WTC11 (cell line): ENCODE data around the gene FERMT2.

Experiments
- CBFB ChIP-seq: sonication (generic); formaldehyde crosslinking; IDR thresholded peaks from 2 replicates; pipeline ENCODE4 v1.8.1; 2022; ENCODE audit warnings: mild to moderate bottlenecking, low read depth, missing genetic modification reagents
- CREB1 ChIP-seq: sonication (generic); formaldehyde crosslinking; IDR thresholded peaks from 2 replicates; pipeline ENCODE4 v1.8.0; 2023; ENCODE audit warnings: mild to moderate bottlenecking, missing genetic modification reagents
- TF ChIP-seq, protein P1 (sequence below): fragments of 200-600 bp; IDR thresholded peaks from 2 replicates; pipeline ENCODE4 v1.8.0; 2022; ENCODE audit warnings: antibody characterized with exemption

DNA sequence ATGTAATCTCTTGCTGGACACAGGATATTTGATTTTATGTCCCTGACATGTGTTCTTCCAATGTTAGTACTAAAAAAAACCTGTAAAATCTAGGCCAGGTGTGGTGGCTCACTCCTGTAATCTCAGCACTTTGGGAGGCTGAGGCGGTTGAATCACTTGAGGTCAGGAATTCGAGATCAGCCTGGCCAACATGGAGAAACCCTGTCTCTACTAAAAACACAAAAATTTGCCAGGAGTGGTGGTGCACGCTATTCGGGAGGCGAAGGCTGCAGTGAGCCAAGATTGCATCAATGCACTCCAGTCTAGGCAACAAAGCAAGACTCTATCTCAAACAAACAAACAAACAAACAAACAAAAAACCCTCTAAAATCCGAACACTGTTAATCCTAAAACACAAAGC is 68.0 kb downstream of the FERMT2 start:
- TF ChIP-seq, protein P1, sequence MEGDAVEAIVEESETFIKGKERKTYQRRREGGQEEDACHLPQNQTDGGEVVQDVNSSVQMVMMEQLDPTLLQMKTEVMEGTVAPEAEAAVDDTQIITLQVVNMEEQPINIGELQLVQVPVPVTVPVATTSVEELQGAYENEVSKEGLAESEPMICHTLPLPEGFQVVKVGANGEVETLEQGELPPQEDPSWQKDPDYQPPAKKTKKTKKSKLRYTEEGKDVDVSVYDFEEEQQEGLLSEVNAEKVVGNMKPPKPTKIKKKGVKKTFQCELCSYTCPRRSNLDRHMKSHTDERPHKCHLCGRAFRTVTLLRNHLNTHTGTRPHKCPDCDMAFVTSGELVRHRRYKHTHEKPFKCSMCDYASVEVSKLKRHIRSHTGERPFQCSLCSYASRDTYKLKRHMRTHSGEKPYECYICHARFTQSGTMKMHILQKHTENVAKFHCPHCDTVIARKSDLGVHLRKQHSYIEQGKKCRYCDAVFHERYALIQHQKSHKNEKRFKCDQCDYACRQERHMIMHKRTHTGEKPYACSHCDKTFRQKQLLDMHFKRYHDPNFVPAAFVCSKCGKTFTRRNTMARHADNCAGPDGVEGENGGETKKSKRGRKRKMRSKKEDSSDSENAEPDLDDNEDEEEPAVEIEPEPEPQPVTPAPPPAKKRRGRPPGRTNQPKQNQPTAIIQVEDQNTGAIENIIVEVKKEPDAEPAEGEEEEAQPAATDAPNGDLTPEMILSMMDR, result no peak
- TF ChIP-seq CBFB (CRISPR knock-in tag), result no peak
- TF ChIP-seq CREB1, result no peak
